GM18909 (cell line): Measurements from ENCODE around the gene DOCK1.

Experiments used
- ATAC-seq: cut with Tn5 transposase; IDR thresholded peaks from one replicate; pipeline ENCODE4 v1.9.1; 2021; ENCODE audit warnings: mild to moderate bottlenecking; ENCODE audit not compliant: unreplicated experiment, poor library complexity

DOCK1 gene

GRCh38 chr10:127429601-127430312, 524.5 kb downstream of the DOCK1 start:
- no peak for ATAC-seq

GRCh38 chr10:127431525-127431924, 526.3 kb downstream of the DOCK1 start:
- no peak for ATAC-seq

GRCh38 chr10:127434006-127434405, 528.8 kb downstream of the DOCK1 start:
- ATAC-seq: no peak

- no peak for ATAC-seq
Measured at GRCh38 chr10:127435246-127435645, 530.0 kb downstream of the DOCK1 start.

- ATAC-seq: no peak
Measured at GRCh38 chr10:127440371-127440770, 535.1 kb downstream of the DOCK1 start.

GRCh38 chr10:127441350-127442219, 536.4 kb downstream of the DOCK1 start:
- ATAC-seq: no peak

GRCh38 chr10:127442220-127442525, 536.9 kb downstream of the DOCK1 start:
- no peak for ATAC-seq

GRCh38 chr10:127444155-127444554, 538.9 kb downstream of the DOCK1 start:
- ATAC-seq: no peak

- ATAC-seq: no peak
Measured at GRCh38 chr10:127447197-127447596, 542.0 kb downstream of the DOCK1 start.

- ATAC-seq: no peak
Measured at GRCh38 chr10:127449490-127449889, 544.3 kb downstream of the DOCK1 start.

- ATAC-seq: no peak
Measured at GRCh38 chr10:127450644-127451043, 545.4 kb downstream of the DOCK1 start.

GRCh38 chr10:127451628-127452027, 546.4 kb downstream of the DOCK1 start:
- no peak for ATAC-seq

GRCh38 chr10:127452568-127452967, 547.3 kb downstream of the DOCK1 start:
- ATAC-seq: no peak

GRCh38 chr10:127453706-127454105, 548.5 kb downstream of the DOCK1 start:
- no peak for ATAC-seq

GRCh38 chr10:127456122-127456521, 550.9 kb downstream of the DOCK1 start:
- ATAC-seq: no peak

GRCh38 chr10:127458016-127458810, 553.0 kb downstream of the DOCK1 start:
- no peak for ATAC-seq

- no peak for ATAC-seq
Measured at GRCh38 chr10:127458829-127459228, 553.6 kb downstream of the DOCK1 start.

- ATAC-seq: no peak
Measured at GRCh38 chr10:127459918-127460317, 554.7 kb downstream of the DOCK1 start.

- no peak for ATAC-seq
Measured at GRCh38 chr10:127462643-127463295, 557.5 kb downstream of the DOCK1 start.

- ATAC-seq: no peak
Measured at GRCh38 chr10:127463548-127463947, 558.3 kb downstream of the DOCK1 start.
